ENCODE results near the gene ERC1.

DNA sequence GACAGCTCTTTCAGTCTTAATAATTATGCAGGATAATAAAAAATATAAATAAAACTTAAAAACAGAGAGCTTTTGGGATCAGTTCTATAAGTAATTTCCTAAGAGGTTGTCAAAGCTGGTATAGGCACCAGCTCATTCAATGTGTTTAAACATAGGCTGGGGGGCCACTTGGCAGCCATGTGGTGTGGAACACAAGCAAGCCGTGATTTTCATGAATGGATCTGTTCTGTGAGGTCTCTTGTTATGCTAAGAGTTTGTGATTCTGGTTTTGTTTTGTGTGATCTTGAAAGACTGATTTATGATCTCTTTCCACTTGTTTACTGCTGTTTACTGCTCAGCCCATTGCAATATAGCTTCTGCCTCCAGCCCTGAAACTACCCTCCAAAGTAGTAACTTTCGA, 362.4 kb downstream of the ERC1 start:
- TF ChIP-seq, protein P1, sequence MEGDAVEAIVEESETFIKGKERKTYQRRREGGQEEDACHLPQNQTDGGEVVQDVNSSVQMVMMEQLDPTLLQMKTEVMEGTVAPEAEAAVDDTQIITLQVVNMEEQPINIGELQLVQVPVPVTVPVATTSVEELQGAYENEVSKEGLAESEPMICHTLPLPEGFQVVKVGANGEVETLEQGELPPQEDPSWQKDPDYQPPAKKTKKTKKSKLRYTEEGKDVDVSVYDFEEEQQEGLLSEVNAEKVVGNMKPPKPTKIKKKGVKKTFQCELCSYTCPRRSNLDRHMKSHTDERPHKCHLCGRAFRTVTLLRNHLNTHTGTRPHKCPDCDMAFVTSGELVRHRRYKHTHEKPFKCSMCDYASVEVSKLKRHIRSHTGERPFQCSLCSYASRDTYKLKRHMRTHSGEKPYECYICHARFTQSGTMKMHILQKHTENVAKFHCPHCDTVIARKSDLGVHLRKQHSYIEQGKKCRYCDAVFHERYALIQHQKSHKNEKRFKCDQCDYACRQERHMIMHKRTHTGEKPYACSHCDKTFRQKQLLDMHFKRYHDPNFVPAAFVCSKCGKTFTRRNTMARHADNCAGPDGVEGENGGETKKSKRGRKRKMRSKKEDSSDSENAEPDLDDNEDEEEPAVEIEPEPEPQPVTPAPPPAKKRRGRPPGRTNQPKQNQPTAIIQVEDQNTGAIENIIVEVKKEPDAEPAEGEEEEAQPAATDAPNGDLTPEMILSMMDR (IDR thresholded peaks at IDR 0.05; ENCODE audit: low read depth, low read length, poor library complexity, severe bottlenecking): no peak
- TF ChIP-seq EZH2phosphoT487 (IDR thresholded peaks at IDR 0.05; ENCODE audit: borderline replicate concordance, low read length): no peak

All from DOHH2 (cell line).